ENCODE measurements around the gene FNIP2. TPM values are rescaled to one million over a fixed set of nuclear protein-coding genes. Genes with fewer than 3 reads are reported as not detected.
"Not testable (repeated sequence)": the region's sequence is repeated elsewhere in the genome, so short reads cannot be mapped to it uniquely, and the experiment has no call there.

FNIP2 gene
- total RNA-seq, 1 experiment from 2014 or later = 35.3 TPM

- DNase-seq = no peak
- CTCF ChIA-PET = interaction anchor here (1.2 kb wide), 1 partner anchor 10 kb away, joined by 3 read pairs; no protein-coding TSS in a partner anchor
- Mint-ChIP-seq H3K27ac (ENCODE audit: unreplicated experiment) (no peak overlapping the region), H3K4me3 (ENCODE audit: low read depth, unreplicated experiment) (no peak overlapping the region), H3K27me3 (ENCODE audit: unreplicated experiment) (no peaks in the 10 kb centered on the region), H3K36me3 (ENCODE audit: insufficient read depth, unreplicated experiment) (no peaks in the 10 kb centered on the region), H3K9me3 (ENCODE audit: low read depth, unreplicated experiment) (no peaks in the 10 kb centered on the region), H3K4me1 (ENCODE audit: low read depth, unreplicated experiment) (peaks cover 47% of the 10 kb centered on the region)
- no peak for TF ChIP-seq CTCF (IDR thresholded peaks at IDR 0.05; ENCODE audit: unreplicated experiment)
- BruUV-seq (replicated peaks) = no TSS peak
- intact Hi-C loops (cut with micrococcal nuclease; ENCODE audit: unreplicated experiment) = no loop called here
These were observed 19.7 kb downstream of the FNIP2 start for GRCh38 chr4:158788516-158788915.

DNA sequence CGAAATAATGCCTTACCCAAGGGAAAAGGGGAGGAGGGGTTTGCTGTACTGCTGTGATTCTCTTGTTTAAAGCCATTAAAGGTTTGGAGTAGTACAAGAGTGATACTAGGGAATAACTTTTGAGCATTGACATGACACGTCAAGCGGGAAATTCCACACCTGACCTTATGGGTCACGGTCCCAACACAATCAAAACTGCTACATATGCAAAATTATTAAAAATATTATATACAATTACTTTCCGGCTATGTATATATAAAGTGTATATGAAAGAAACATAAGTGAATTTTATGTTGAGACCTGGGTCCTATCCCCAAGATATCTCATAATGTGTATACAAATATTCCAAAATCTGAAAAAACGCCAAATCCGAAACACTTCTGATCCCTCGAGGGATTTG lies 21.0 kb downstream of the FNIP2 start:
- H3K27ac Mint-ChIP-seq (ENCODE audit: unreplicated experiment) = no peak overlapping the region
- no peaks in the 10 kb centered on the region for H3K9me3 Mint-ChIP-seq (ENCODE audit: low read depth, unreplicated experiment)
- intact Hi-C loops (cut with micrococcal nuclease; ENCODE audit: unreplicated experiment) = no loop called here
- no peaks in the 10 kb centered on the region for H3K27me3 Mint-ChIP-seq (ENCODE audit: unreplicated experiment)
- no TSS peak for BruUV-seq (replicated peaks)
- no peaks in the 10 kb centered on the region for H3K36me3 Mint-ChIP-seq (ENCODE audit: insufficient read depth, unreplicated experiment)
- CTCF ChIA-PET = interaction anchor here (1.2 kb wide), 1 partner anchor 11 kb away, joined by 3 read pairs; no protein-coding TSS in a partner anchor
- TF ChIP-seq CTCF (IDR thresholded peaks at IDR 0.05; ENCODE audit: unreplicated experiment) = no peak
- peaks cover 43% of the 10 kb centered on the region for H3K4me1 Mint-ChIP-seq (ENCODE audit: low read depth, unreplicated experiment)
- no peak for DNase-seq
- no peak overlapping the region for H3K4me3 Mint-ChIP-seq (ENCODE audit: low read depth, unreplicated experiment)

DNA sequence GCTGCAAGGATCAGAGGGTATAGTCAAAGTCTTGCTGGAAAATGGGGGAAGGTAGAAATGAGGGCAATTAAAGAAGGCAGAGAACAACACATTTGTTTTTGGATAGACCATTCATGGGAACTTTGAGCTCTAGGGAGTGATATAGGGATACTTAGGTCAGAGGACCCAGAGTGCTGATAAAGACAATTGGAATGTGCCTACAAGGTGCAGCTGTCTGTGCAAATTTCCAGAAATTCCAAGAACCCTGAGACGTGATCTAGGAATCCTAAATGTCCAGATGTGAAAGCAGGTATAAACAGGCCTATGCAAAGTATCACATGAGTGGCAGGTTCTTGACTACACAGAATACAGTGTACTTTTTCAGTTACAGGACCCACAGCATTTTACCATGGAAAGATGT lies 24.2 kb downstream of the FNIP2 start:
- no peaks in the 10 kb centered on the region for H3K27me3 Mint-ChIP-seq (ENCODE audit: unreplicated experiment)
- intact Hi-C loops (cut with micrococcal nuclease; ENCODE audit: unreplicated experiment) = no loop called here
- no TSS peak for BruUV-seq (replicated peaks)
- H3K4me3 Mint-ChIP-seq (ENCODE audit: low read depth, unreplicated experiment) = no peak overlapping the region
- TF ChIP-seq CTCF (IDR thresholded peaks at IDR 0.05; ENCODE audit: unreplicated experiment) = no peak
- DNase-seq = no peak
- CTCF ChIA-PET = no interaction called here
- peaks cover 28% of the 10 kb centered on the region for H3K4me1 Mint-ChIP-seq (ENCODE audit: low read depth, unreplicated experiment)
- H3K27ac Mint-ChIP-seq (ENCODE audit: unreplicated experiment) = no peak overlapping the region
- no peaks in the 10 kb centered on the region for H3K36me3 Mint-ChIP-seq (ENCODE audit: insufficient read depth, unreplicated experiment)
- H3K9me3 Mint-ChIP-seq (ENCODE audit: low read depth, unreplicated experiment) = no peaks in the 10 kb centered on the region

GRCh38 chr4:158793430-158793829 lies 24.6 kb downstream of the FNIP2 start:
- H3K27me3 Mint-ChIP-seq (ENCODE audit: unreplicated experiment); H3K36me3 Mint-ChIP-seq (ENCODE audit: insufficient read depth, unreplicated experiment); CTCF ChIA-PET; H3K27ac Mint-ChIP-seq (ENCODE audit: unreplicated experiment); BruUV-seq (replicated peaks); DNase-seq; H3K4me3 Mint-ChIP-seq (ENCODE audit: low read depth, unreplicated experiment); H3K9me3 Mint-ChIP-seq (ENCODE audit: low read depth, unreplicated experiment); intact Hi-C loops (cut with micrococcal nuclease; ENCODE audit: unreplicated experiment): not testable (repeated sequence)
- H3K4me1 Mint-ChIP-seq (ENCODE audit: low read depth, unreplicated experiment) = peaks cover 28% of the 10 kb centered on the region

- TF ChIP-seq CTCF (IDR thresholded peaks at IDR 0.05; ENCODE audit: unreplicated experiment) = no peak
- BruUV-seq (replicated peaks) = no TSS peak
- peaks cover 48% of the 10 kb centered on the region for H3K4me1 Mint-ChIP-seq (ENCODE audit: low read depth, unreplicated experiment)
These were observed 27.7 kb downstream of the FNIP2 start for GRCh38 chr4:158796370-158797140.

More at GRCh38 chr4:158796370-158797140, 27.7 kb downstream of the FNIP2 start:
- Mint-ChIP-seq H3K4me3 (ENCODE audit: low read depth, unreplicated experiment) (no peak overlapping the region), H3K9me3 (ENCODE audit: low read depth, unreplicated experiment) (no peaks in the 10 kb centered on the region), H3K36me3 (ENCODE audit: insufficient read depth, unreplicated experiment) (peaks cover 5% of the 10 kb centered on the region), H3K27ac (ENCODE audit: unreplicated experiment) (no peak overlapping the region), H3K27me3 (ENCODE audit: unreplicated experiment) (no peaks in the 10 kb centered on the region)
- CTCF ChIA-PET = interaction anchor here (0.6 to 1.1 kb wide), 3 partner anchors 9 to 1379 kb away, joined by 3 to 4 read pairs (median 3); no protein-coding TSS in a partner anchor
- intact Hi-C loops (cut with micrococcal nuclease; ENCODE audit: unreplicated experiment) = no loop called here
- no peak for DNase-seq

Measured in Calu3 (cell line).